ENCODE data around the gene ERC2. TPM values are rescaled to one million over a fixed set of nuclear protein-coding genes. Genes with fewer than 3 reads are reported as not detected.

ERC2 gene
- polyA plus RNA-seq, 1 experiment = 0.07 TPM

- H3K27ac ChIP-seq (ENCODE audit: low read depth, low read length) = no peak overlapping the region
- H3K27me3 ChIP-seq (ENCODE audit: control insufficient read depth, insufficient read depth, low read length) = peaks cover 27% of the 10 kb centered on the region
- DNase-seq (ENCODE audit: low read depth, low spot score) = no peak
- no peak overlapping the region for H3K4me3 ChIP-seq (ENCODE audit: low read depth, low read length)
- ChIA-PET CTCF (no interaction called here), POLR2A (no interaction called here)
- no peaks in the 10 kb centered on the region; the same call in 1 of the 2 replicates for H3K9me3 ChIP-seq (ENCODE audit: control insufficient read depth, insufficient read depth, low read length)
- TF ChIP-seq CTCF (IDR thresholded peaks at IDR 0.05; ENCODE audit: low read depth, low read length) = no peak
Measured at GRCh38 chr3:55540579-55540978, 927.7 kb downstream of the ERC2 start.

- Histone ChIP-seq H3K27me3 (ENCODE audit: control insufficient read depth, insufficient read depth, low read length) (peaks cover 22% of the 10 kb centered on the region), H3K4me3 (ENCODE audit: low read depth, low read length) (no peak overlapping the region), H3K27ac (ENCODE audit: low read depth, low read length) (no peak overlapping the region), H3K9me3 (ENCODE audit: control insufficient read depth, insufficient read depth, low read length) (no peaks in the 10 kb centered on the region; the same call in 1 of the 2 replicates)
- ChIA-PET CTCF (no interaction called here), POLR2A (no interaction called here)
- no peak for TF ChIP-seq CTCF (IDR thresholded peaks at IDR 0.05; ENCODE audit: low read depth, low read length)
- no peak for DNase-seq (ENCODE audit: low read depth, low spot score)
Measured at GRCh38 chr3:55538158-55538557, 930.1 kb downstream of the ERC2 start.

GRCh38 chr3:55537563-55537962 is 930.7 kb downstream of the ERC2 start:
- H3K27me3 ChIP-seq (ENCODE audit: control insufficient read depth, insufficient read depth, low read length) = peaks cover 22% of the 10 kb centered on the region
- ChIA-PET CTCF (no interaction called here), POLR2A (no interaction called here)
- DNase-seq (ENCODE audit: low read depth, low spot score) = no peak
- no peak overlapping the region for H3K27ac ChIP-seq (ENCODE audit: low read depth, low read length)
- H3K4me3 ChIP-seq (ENCODE audit: low read depth, low read length) = no peak overlapping the region
- H3K9me3 ChIP-seq (ENCODE audit: control insufficient read depth, insufficient read depth, low read length) = no peaks in the 10 kb centered on the region
- TF ChIP-seq CTCF (IDR thresholded peaks at IDR 0.05; ENCODE audit: low read depth, low read length) = no peak

GRCh38 chr3:55537129-55537528 is 931.1 kb downstream of the ERC2 start:
- Histone ChIP-seq H3K9me3 (ENCODE audit: control insufficient read depth, insufficient read depth, low read length) (no peaks in the 10 kb centered on the region), H3K27ac (ENCODE audit: low read depth, low read length) (no peak overlapping the region), H3K27me3 (ENCODE audit: control insufficient read depth, insufficient read depth, low read length) (peaks cover 20% of the 10 kb centered on the region), H3K4me3 (ENCODE audit: low read depth, low read length) (no peak overlapping the region)
- no peak for TF ChIP-seq CTCF (IDR thresholded peaks at IDR 0.05; ENCODE audit: low read depth, low read length)
- no peak for DNase-seq (ENCODE audit: low read depth, low spot score)
- ChIA-PET CTCF (no interaction called here), POLR2A (no interaction called here)

- Histone ChIP-seq H3K9me3 (ENCODE audit: control insufficient read depth, insufficient read depth, low read length) (no peaks in the 10 kb centered on the region), H3K27me3 (ENCODE audit: control insufficient read depth, insufficient read depth, low read length) (peaks cover 4% of the 10 kb centered on the region), H3K4me3 (ENCODE audit: low read depth, low read length) (no peak overlapping the region), H3K27ac (ENCODE audit: low read depth, low read length) (no peak overlapping the region)
- no peak for TF ChIP-seq CTCF (IDR thresholded peaks at IDR 0.05; ENCODE audit: low read depth, low read length)
- CTCF ChIA-PET = no interaction called here
- no peak for DNase-seq (ENCODE audit: low read depth, low spot score)
- POLR2A ChIA-PET = no interaction called here
Measured at GRCh38 chr3:55534876-55535275, 933.4 kb downstream of the ERC2 start.
